HepG2 (cell line): Measurements from ENCODE around the gene JAG1. TPM values are rescaled to one million over a fixed set of nuclear protein-coding genes. Genes with fewer than 3 reads are reported as not detected.

Experiments used
- ATAC-seq: fragments of 200-7000 bp; cut with Tn5 transposase; 3 replicates; pipeline ENCODE4 v1.9.1; 2020; ENCODE audit warnings: mild to moderate bottlenecking, moderate library complexity
- BruUV-seq: library from RNA; stranded (reverse); fragments of 400-500 nt; replicated peaks from 2 replicates; lab custom pipeline; 2021; lab: Mats Ljungman, UMichigan
- CTCF ChIA-PET: fragments of 300-600 bp; formaldehyde crosslinking; extraction: SDS; loops from one replicate; lab custom pipeline; 2021; ENCODE audit warnings: low total read pairs, inconsistent platforms, low intra/inter-chr PET ratio; lab: Yijun Ruan, JAX
- POLR2A ChIA-PET: fragments of 350-600 bp; sonication (Branson Sonifier 250); formaldehyde crosslinking; loops from one replicate; lab custom pipeline; 2020; ENCODE audit warnings: antibody characterized with exemption, inconsistent platforms; lab: Yijun Ruan, JAX
- DNase-seq: peaks from one replicate; pipeline ENCODE4 v3.0.0-alpha.2; 2015; ENCODE audit warnings: low spot score
- FAIRE-seq: peaks from 3 replicates; lab custom pipeline; 2011; peaks lifted over from hg19 to GRCh38; lab: Jason Lieb, UNC
- H2AFZ ChIP-seq: one replicate; pipeline ENCODE4 v1.6.1; 2011; ENCODE audit warnings: low read length, inconsistent platforms
- H3K27ac ChIP-seq: fragments of 300-600 bp; 3 replicates; pipeline ENCODE4 v1.8.0; 2011; ENCODE audit warnings: mixed run types, mild to moderate bottlenecking, mixed read lengths, low read length, inconsistent platforms; ENCODE audit not compliant: insufficient read depth; ENCODE audit errors: extremely low read length
- H3K27me3 ChIP-seq, 2 experiments: fragments of 200-600 bp in 1 of 2; 2 replicates in 1 of 2; 3 replicates in 1 of 2; pipeline versions ENCODE4 v1.6.0 to v1.8.0; 2011; ENCODE audit warnings: low read length in 2 of 2, mild to moderate bottlenecking in 2 of 2, moderate library complexity in 2 of 2, inconsistent platforms in 1 of 2; ENCODE audit not compliant: insufficient read depth in 2 of 2, control insufficient read depth in 1 of 2
- H3K36me3 ChIP-seq, 2 experiments: fragments of 200-600 bp in 1 of 2; replicated peaks in 1 of 2; 2 replicates in 1 of 2; 3 replicates in 1 of 2; pipeline versions ENCODE4 v1.5.1 to v1.8.0; 2011; ENCODE audit warnings: low read length in 2 of 2, inconsistent platforms in 1 of 2; ENCODE audit not compliant: insufficient read depth in 2 of 2, control insufficient read depth in 1 of 2
- H3K4me1 ChIP-seq: 2 replicates; pipeline ENCODE4 v1.5.1; 2012; ENCODE audit warnings: low read length, inconsistent platforms; ENCODE audit not compliant: insufficient read depth
- H3K4me2 ChIP-seq: 2 replicates; pipeline ENCODE4 v1.6.0; 2011; ENCODE audit warnings: low read depth, low read length, inconsistent platforms
- H3K4me3 ChIP-seq, 3 experiments: fragments of 200-600 bp in 1 of 3; sonication (generic), shearing (Covaris generic) in 1 of 3; replicated peaks in 1 of 3; 2 replicates each; pipeline ENCODE4 v1.5.1; 2011 to 2016; ENCODE audit warnings: low read length in 3 of 3, inconsistent platforms in 2 of 3, low read depth in 2 of 3, mild to moderate bottlenecking in 2 of 3, control low read depth in 1 of 3, mixed read lengths in 1 of 3; ENCODE audit not compliant: insufficient read depth in 1 of 3
- H3K79me2 ChIP-seq: one replicate; pipeline ENCODE4 v1.6.1; 2011; ENCODE audit warnings: low read length, inconsistent platforms; ENCODE audit not compliant: insufficient read depth
- H3K9ac ChIP-seq: 2 replicates; pipeline ENCODE4 v1.6.0; 2011; ENCODE audit warnings: mild to moderate bottlenecking, low read depth, low read length, inconsistent platforms; ENCODE audit not compliant: insufficient read depth
- H3K9me3 ChIP-seq: 2 replicates; pipeline ENCODE4 v1.5.1; 2012; ENCODE audit warnings: mild to moderate bottlenecking, low read length
- H4K20me1 ChIP-seq: 2 replicates; pipeline ENCODE4 v1.6.0; 2011; ENCODE audit warnings: inconsistent platforms, mild to moderate bottlenecking, low read length, moderate library complexity; ENCODE audit not compliant: insufficient read depth
- CREB1 ChIP-seq, 2 experiments: fragments of 450-650 bp in 1 of 2; IDR thresholded peaks; 2 replicates each; pipeline ENCODE4 v1.6.1; 2016 to 2017; ENCODE audit warnings: control low read depth in 1 of 2, mild to moderate bottlenecking in 1 of 2, missing compliant biosample characterization in 1 of 2, missing genetic modification characterization in 1 of 2
- GLI4 ChIP-seq: sonication (generic); formaldehyde crosslinking; IDR thresholded peaks from 2 replicates; pipeline ENCODE4 v1.5.1; 2020; ENCODE audit warnings: missing genetic modification reagents, mild to moderate bottlenecking, moderate library complexity, borderline replicate concordance
- GTF2F1 ChIP-seq: fragments of 150-350 bp; IDR thresholded peaks from 2 replicates; pipeline ENCODE4 v1.6.1; 2014; ENCODE audit warnings: low read length
- MXD4 ChIP-seq: IDR thresholded peaks from 2 replicates; pipeline ENCODE4 v1.6.1; 2016; ENCODE audit warnings: mild to moderate bottlenecking, missing biosample characterization, missing genetic modification reagents
- RBAK ChIP-seq: sonication (generic); formaldehyde crosslinking; IDR thresholded peaks from 2 replicates; pipeline ENCODE4 v1.5.1; 2020; ENCODE audit warnings: mild to moderate bottlenecking, missing genetic modification reagents
- ZKSCAN1 ChIP-seq: fragments of 150-350 bp; IDR thresholded peaks from 2 replicates; pipeline ENCODE4 v1.6.1; 2014; ENCODE audit warnings: low read length
- ZNF776 ChIP-seq: sonication (generic); formaldehyde crosslinking; IDR thresholded peaks from 2 replicates; pipeline ENCODE4 v1.4.0; 2020; ENCODE audit warnings: mild to moderate bottlenecking, missing genetic modification reagents
- WGBS: methylation state at CpG from one replicate; pipeline ENCODE4 v1.1.6; 2017; ENCODE audit warnings: low lambda C conversion rate; 5-methylcytosine and 5-hydroxymethylcytosine counted together
- in situ Hi-C: cut with HindIII; loops from 2 replicates; pipeline ENCODE4 v1.10.0; 2017; ENCODE audit warnings: low pct_unique_long_range_greater_than_20kb; ENCODE audit not compliant: extremely low pct_ligation_motif_present
- intact Hi-C: fragments of 100-400 bp; cut with micrococcal nuclease; formaldehyde crosslinking; loops from one replicate; pipeline ENCODE4 v1.10.0; 2022; ENCODE audit not compliant: unreplicated experiment
- polyA plus RNA-seq, 8 experiments: library from polyadenylated mRNA; depleted of rRNA in 3 of 8; stranded (reverse) in 7 of 8; unstranded in 1 of 8; fragments of >200 nt; fragmentation: Illumina TruSeq in 4 of 8; extraction: Trizol in 4 of 8; gene quantifications; 2 replicates each; pipeline versions ENCODE4 v1.2.1 to v1.2.3, GENCODE V29; 2011 to 2016; ENCODE audit warnings: low read depth in 4 of 8, missing spikeins in 1 of 8, mixed read lengths in 1 of 8; ENCODE audit not compliant: insufficient read depth in 1 of 8
- total RNA-seq, 5 experiments: library from RNA; depleted of rRNA; stranded (reverse); fragments of >200 nt; fragmentation: Illumina TruSeq; extraction: Trizol; gene quantifications; 2 replicates each; pipeline ENCODE4 v1.2.3, GENCODE V29; 2016; ENCODE audit warnings: low read depth in 1 of 5
- TF ChIP-seq, protein P1 (sequence below): sonication (generic); formaldehyde crosslinking; IDR thresholded peaks from 2 replicates; pipeline ENCODE4 v1.4.0; 2020; ENCODE audit warnings: mild to moderate bottlenecking, missing genetic modification reagents, borderline replicate concordance

JAG1 gene
- total and polyA plus RNA-seq, 2 of the 13 experiments (the other 11 are each of a cell fraction or from before 2014, with no cell fraction given), result 47.1 to 56.3 TPM

- Histone ChIP-seq H4K20me1 (no peaks in the 10 kb centered on the region), H3K9me3 (no peaks in the 10 kb centered on the region), H2AFZ (no peak overlapping the region), H3K4me1 (no peaks in the 10 kb centered on the region), H3K9ac (no peak overlapping the region), H3K36me3 (peaks cover 11 to 17% of the 10 kb centered on the region in 2 experiments), H3K4me2 (no peak overlapping the region), H3K27me3 (no peaks in the 10 kb centered on the region), H3K79me2 (no peaks in the 10 kb centered on the region), H3K27ac (no peak overlapping the region), H3K4me3 (no peak overlapping the region)
- FAIRE-seq (no peak), ATAC-seq (no peak; the same call in 2 of the 3 replicates), DNase-seq (no peak)
- WGBS, result 97% methylated on average over 11 of the region's 11 CpGs
- ChIA-PET CTCF (interaction anchor here (1.9 kb wide), 1 partner anchor 82 kb away, joined by 6 read pairs; no protein-coding TSS in a partner anchor), POLR2A (no interaction called here)
- in situ Hi-C loops, result loop anchor here (5.0 kb wide), 1 partner anchor 83 kb away; no protein-coding TSS in a partner anchor
- no peak for TF ChIP-seq CREB1 (IDR thresholded peaks at IDR 0.05)
- no peak for TF ChIP-seq CREB1 (CRISPR knock-in tag; IDR thresholded peaks at IDR 0.05)
- TF ChIP-seq RBAK (CRISPR knock-in tag), result no peak
- no peak for TF ChIP-seq ZNF776 (CRISPR knock-in tag)
- no peak for TF ChIP-seq MXD4 (CRISPR knock-in tag)
- TF ChIP-seq GTF2F1, result no peak
- no peak for TF ChIP-seq ZKSCAN1
- TF ChIP-seq, protein P1, sequence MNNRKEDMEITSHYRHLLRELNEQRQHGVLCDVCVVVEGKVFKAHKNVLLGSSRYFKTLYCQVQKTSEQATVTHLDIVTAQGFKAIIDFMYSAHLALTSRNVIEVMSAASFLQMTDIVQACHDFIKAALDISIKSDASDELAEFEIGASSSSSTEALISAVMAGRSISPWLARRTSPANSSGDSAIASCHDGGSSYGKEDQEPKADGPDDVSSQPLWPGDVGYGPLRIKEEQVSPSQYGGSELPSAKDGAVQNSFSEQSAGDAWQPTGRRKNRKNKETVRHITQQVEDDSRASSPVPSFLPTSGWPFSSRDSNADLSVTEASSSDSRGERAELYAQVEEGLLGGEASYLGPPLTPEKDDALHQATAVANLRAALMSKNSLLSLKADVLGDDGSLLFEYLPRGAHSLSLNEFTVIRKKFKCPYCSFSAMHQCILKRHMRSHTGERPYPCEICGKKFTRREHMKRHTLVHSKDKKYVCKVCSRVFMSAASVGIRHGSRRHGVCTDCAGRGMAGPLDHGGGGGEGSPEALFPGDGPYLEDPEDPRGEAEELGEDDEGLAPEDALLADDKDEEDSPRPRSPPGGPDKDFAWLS, result no peak
- TF ChIP-seq GLI4, result no peak
- BruUV-seq, result no TSS peak
- intact Hi-C loops, result loop anchor here (10.0 kb wide), 1 partner anchor 200 kb away; the partner anchor contains the start of genes MKKS and SLX4IP
Observed at GRCh38 chr20:10634683-10635411, 39.0 kb downstream of the JAG1 start.
